Hematopoietic multipotent progenitor cell treated with erythropoietin and hydrocortisone succinate and interleukin-3 and kit ligand, for 17 days (in vitro differentiated cells): Measurements from ENCODE around the gene FAAP20.

Experiments
- DNase-seq: peaks from one replicate; pipeline ENCODE4 v3.0.0-alpha.2; 2015; ENCODE audit warnings: low spot score

Gene FAAP20

GRCh38 chr1:2177946-2178538 lies 16.5 kb downstream of the FAAP20 start:
- no peak for DNase-seq

- DNase-seq, result no peak
Measured at GRCh38 chr1:2177541-2177940, 17.0 kb downstream of the FAAP20 start.

- no peak for DNase-seq
Measured at GRCh38 chr1:2176615-2177014, 18.0 kb downstream of the FAAP20 start.

- DNase-seq, result no peak
Measured at GRCh38 chr1:2175681-2176454, 18.7 kb downstream of the FAAP20 start.

GRCh38 chr1:2175055-2175414 lies 19.5 kb downstream of the FAAP20 start:
- no peak for DNase-seq

GRCh38 chr1:2174348-2175054 lies 20.1 kb downstream of the FAAP20 start:
- DNase-seq, result no peak

GRCh38 chr1:2173546-2174347 lies 20.8 kb downstream of the FAAP20 start:
- DNase-seq, result no peak

GRCh38 chr1:2172551-2173146 lies 21.9 kb downstream of the FAAP20 start:
- no peak for DNase-seq

GRCh38 chr1:2172012-2172411 lies 22.6 kb downstream of the FAAP20 start:
- no peak for DNase-seq

GRCh38 chr1:2170211-2170610 lies 24.4 kb downstream of the FAAP20 start:
- no peak for DNase-seq

GRCh38 chr1:2169200-2169836 lies 25.3 kb downstream of the FAAP20 start:
- DNase-seq, result no peak

- no peak for DNase-seq
Measured at GRCh38 chr1:2168535-2168934, 26.0 kb downstream of the FAAP20 start.

- no peak for DNase-seq
Measured at GRCh38 chr1:2168090-2168489, 26.5 kb downstream of the FAAP20 start.

- DNase-seq, result no peak
Measured at GRCh38 chr1:2166695-2167094, 27.9 kb downstream of the FAAP20 start.

GRCh38 chr1:2166254-2166653 lies 28.3 kb downstream of the FAAP20 start:
- DNase-seq, result no peak

- no peak for DNase-seq
Measured at GRCh38 chr1:2165646-2166045, 28.9 kb downstream of the FAAP20 start.

GRCh38 chr1:2163205-2163604 lies 31.4 kb downstream of the FAAP20 start:
- no peak for DNase-seq

- DNase-seq, result no peak
Measured at GRCh38 chr1:2160451-2161300, 33.9 kb downstream of the FAAP20 start.

GRCh38 chr1:2159124-2159523 lies 35.4 kb downstream of the FAAP20 start:
- DNase-seq, result no peak

GRCh38 chr1:2158272-2158671 lies 36.3 kb downstream of the FAAP20 start:
- no peak for DNase-seq

GRCh38 chr1:2157856-2158255 lies 36.7 kb downstream of the FAAP20 start:
- no peak for DNase-seq
